Heart left ventricle (tissue), 16 donors: ENCODE results near the gene SYNPO2. TPM values are rescaled to one million over a fixed set of nuclear protein-coding genes. Genes with fewer than 3 reads are reported as not detected.

Experiments
- ATAC-seq, 4 donors: fragments of 200-7000 bp; cut with Tn5 transposase; one replicate each; pipeline ENCODE4 v1.9.1; 2020 to 2022; ENCODE audit warnings: moderate library complexity in 4 of 4, mild to moderate bottlenecking in 3 of 4, moderate number of reproducible peaks in 1 of 4
- DNase-seq, 5 donors: peaks; one replicate each; pipeline ENCODE4 v3.0.0-alpha.2; 2020
- H3K27ac ChIP-seq, 12 donors: fragments of 200-600 bp; sonication (generic) in 4 of 12; one replicate each; pipeline versions ENCODE4 v1.5.0 to v1.8.0; 2016 to 2022; ENCODE audit warnings: mild to moderate bottlenecking in 2 of 12
- H3K27me3 ChIP-seq, 9 donors: fragments of 200-600 bp; sonication (generic) in 2 of 9; one replicate each; pipeline versions ENCODE4 v1.5.1 to v1.8.0; 2016 to 2022; ENCODE audit warnings: mild to moderate bottlenecking in 3 of 9
- H3K36me3 ChIP-seq, 9 donors: fragments of 200-600 bp; sonication (generic) in 2 of 9; one replicate each; pipeline versions ENCODE4 v1.5.0 to v1.8.0; 2018 to 2022; ENCODE audit warnings: mild to moderate bottlenecking in 2 of 9
- H3K4me1 ChIP-seq, 12 donors: fragments of 200-600 bp; sonication (generic) in 4 of 12; one replicate each; pipeline versions ENCODE4 v1.5.0 to v1.8.0; 2016 to 2022; ENCODE audit warnings: mild to moderate bottlenecking in 3 of 12
- H3K4me3 ChIP-seq, 12 donors: fragments of 200-600 bp; sonication (generic) in 4 of 12; one replicate each; pipeline versions ENCODE4 v1.5.0 to v1.8.0; 2017 to 2022; ENCODE audit warnings: mild to moderate bottlenecking in 9 of 12, moderate library complexity in 4 of 12
- H3K9me3 ChIP-seq, 12 donors: fragments of 200-600 bp; sonication (generic) in 4 of 12; one replicate each; pipeline versions ENCODE4 v1.5.0 to v1.8.0; 2016 to 2022; ENCODE audit warnings: mild to moderate bottlenecking in 1 of 12
- POLR2A ChIP-seq, 2 donors: fragments of 450-650 bp; IDR thresholded peaks; one replicate each; pipeline ENCODE4 v1.6.1; 2017; ENCODE audit warnings: antibody characterized with exemption in 2 of 2, mild to moderate bottlenecking in 2 of 2, moderate library complexity in 2 of 2
- WGBS, 4 donors: extraction: QIAGEN DNeasy Blood & Tissue Kit in 2 of 4; methylation state at CpG; one replicate each; pipeline versions ENCODE4 v1.1.5 to v1.1.7; 2013 to 2018; 5-methylcytosine and 5-hydroxymethylcytosine counted together
- intact Hi-C, 10 donors: fragments of 100-400 bp; cut with DNase I; formaldehyde crosslinking; loops; one replicate each; pipeline versions ENCODE4 v1.11.1 to v1.14.2; 2022
- polyA plus RNA-seq, 2 donors: library from polyadenylated mRNA; stranded (reverse); fragments of 200-250 nt; gene quantifications; one replicate each; pipeline ENCODE4 v1.2.3, GENCODE V29; 2013
- total RNA-seq, 9 donors: library from RNA; depleted of rRNA in 2 of 9; stranded (reverse); fragments of >200 nt in 2 of 9; fragmentation: NEBNext Ultra II Directional in 3 of 9; extraction: Animal tissue kit (Norgen Biotek cat#: 25700) in 3 of 9; gene quantifications; one replicate each; pipeline versions ENCODE4 v1.1.0 to v1.2.4, GENCODE V29; 2016 to 2023
- TF ChIP-seq, protein P1 (sequence below), 12 donors: fragments of 200-600 bp; sonication (generic) in 4 of 12; IDR thresholded peaks; one replicate each; pipeline versions ENCODE4 v1.5.0 to v1.8.0; 2018 to 2022; ENCODE audit warnings: antibody characterized with exemption in 12 of 12, mild to moderate bottlenecking in 5 of 12
- donor health status: ischemic (EF 13 %, LVEDD 7.1; RV severe dilation, severe dysfunction).
- donor health status: healthy with polysubstance abuse.
- donor health status: DM: no; HTN: yes; CAD: no.
- donor health status: DM: no; HTN: no; CAD: no.
- donor health status: ischemic (EF 25% LVEDD 6.9; RV normal size, moderate dysfunction).
- donor health status: ischemic (EF 25% LVEDD 5.7; RV mildly dilated, moderate dysfunction).
- donor health status: healthy.
- donor health status: DM: yes; HTN: yes; CAD: no.
- donor health status: ischemic (EF 35%, LVEDD 5.7; RV mildly dilated, moderate dysfunction).
- donor health status: nonischemic (EF 11% LVEDD 7.7; RV severe dilation, severe dysfunction).
- donor health status: DM: yes; HTN: yes; CAD: no.
- donor health status: PGD.
- donor health status: ischemic (EF 29% LVEDD 5.4; RV normal size, mild dysfunction).
- donor health status: nonischemic (EF 23%, LVEDD 6.1; RV moderate dilation, normal function).

Gene SYNPO2
- total and polyA plus RNA-seq, 11 donors = 31.2 to 290 (median 231) TPM

DNA sequence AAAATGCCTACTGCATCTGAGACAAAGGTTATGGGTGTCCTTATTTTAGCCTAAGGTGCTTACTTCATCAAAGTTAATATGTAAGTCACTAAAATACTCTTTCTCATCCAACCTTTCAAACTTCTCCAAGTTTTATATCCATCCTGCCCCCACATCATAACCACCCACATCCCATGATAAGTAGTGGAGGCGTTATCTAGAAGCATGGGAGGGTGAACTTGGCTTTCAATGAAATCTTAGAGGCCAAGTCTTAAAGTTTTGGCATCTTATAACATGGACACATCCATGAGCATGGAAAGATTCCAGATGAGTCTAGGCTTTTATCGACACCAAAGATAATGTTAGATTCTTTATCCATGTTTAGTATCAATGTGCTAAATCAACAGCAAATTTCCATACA lies 29.9 kb upstream of the SYNPO2 start:
- no peaks in the 10 kb centered on the region for H3K27me3 ChIP-seq
- H3K4me1 ChIP-seq = no peaks in the 10 kb centered on the region
- no peaks in the 10 kb centered on the region for H3K9me3 ChIP-seq
- TF ChIP-seq, protein P1, sequence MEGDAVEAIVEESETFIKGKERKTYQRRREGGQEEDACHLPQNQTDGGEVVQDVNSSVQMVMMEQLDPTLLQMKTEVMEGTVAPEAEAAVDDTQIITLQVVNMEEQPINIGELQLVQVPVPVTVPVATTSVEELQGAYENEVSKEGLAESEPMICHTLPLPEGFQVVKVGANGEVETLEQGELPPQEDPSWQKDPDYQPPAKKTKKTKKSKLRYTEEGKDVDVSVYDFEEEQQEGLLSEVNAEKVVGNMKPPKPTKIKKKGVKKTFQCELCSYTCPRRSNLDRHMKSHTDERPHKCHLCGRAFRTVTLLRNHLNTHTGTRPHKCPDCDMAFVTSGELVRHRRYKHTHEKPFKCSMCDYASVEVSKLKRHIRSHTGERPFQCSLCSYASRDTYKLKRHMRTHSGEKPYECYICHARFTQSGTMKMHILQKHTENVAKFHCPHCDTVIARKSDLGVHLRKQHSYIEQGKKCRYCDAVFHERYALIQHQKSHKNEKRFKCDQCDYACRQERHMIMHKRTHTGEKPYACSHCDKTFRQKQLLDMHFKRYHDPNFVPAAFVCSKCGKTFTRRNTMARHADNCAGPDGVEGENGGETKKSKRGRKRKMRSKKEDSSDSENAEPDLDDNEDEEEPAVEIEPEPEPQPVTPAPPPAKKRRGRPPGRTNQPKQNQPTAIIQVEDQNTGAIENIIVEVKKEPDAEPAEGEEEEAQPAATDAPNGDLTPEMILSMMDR (IDR thresholded peaks at IDR 0.05) = no peak
- no peak for TF ChIP-seq POLR2A (IDR thresholded peaks at IDR 0.05)
- no peak overlapping the region for H3K4me3 ChIP-seq
- ATAC-seq (no peak), DNase-seq (no peak)
- H3K36me3 ChIP-seq = no peaks in the 10 kb centered on the region
- 78 to 87% (median 79%) methylated on average over 2 of the region's 2 CpGs for WGBS, 4 donors
- no peak overlapping the region for H3K27ac ChIP-seq
- intact Hi-C loops = no loop called here

DNA sequence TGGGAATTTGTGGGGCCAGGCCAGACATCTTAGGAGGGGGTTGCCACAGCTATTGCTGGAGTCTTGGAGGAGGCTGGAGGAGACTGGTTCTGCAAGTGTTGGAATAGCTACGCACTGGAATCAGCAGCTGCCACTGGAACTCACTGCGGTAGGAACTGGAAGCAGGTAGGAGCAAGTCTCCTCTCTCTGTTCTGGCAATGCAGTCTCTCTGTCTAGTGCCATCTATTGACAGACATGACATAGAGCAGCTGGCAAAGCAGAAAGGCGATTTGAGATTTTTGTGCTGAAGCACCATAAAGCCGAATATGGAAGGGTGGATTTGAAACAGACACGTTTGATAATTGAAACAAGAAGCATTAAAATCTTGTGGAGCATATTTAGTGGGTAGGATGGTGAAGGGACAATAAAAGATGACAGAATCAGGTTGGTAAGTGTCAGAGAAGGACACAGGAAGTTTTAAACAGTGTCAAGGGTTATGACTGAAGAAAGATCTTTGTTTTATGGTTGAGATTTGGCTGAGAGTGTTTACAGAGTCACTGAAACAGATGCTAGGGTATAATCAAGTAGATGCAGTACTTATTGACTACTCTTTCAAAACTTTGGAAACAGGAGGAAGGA lies 23.5 kb upstream of the SYNPO2 start:
- intact Hi-C loops = no loop called here

DNA sequence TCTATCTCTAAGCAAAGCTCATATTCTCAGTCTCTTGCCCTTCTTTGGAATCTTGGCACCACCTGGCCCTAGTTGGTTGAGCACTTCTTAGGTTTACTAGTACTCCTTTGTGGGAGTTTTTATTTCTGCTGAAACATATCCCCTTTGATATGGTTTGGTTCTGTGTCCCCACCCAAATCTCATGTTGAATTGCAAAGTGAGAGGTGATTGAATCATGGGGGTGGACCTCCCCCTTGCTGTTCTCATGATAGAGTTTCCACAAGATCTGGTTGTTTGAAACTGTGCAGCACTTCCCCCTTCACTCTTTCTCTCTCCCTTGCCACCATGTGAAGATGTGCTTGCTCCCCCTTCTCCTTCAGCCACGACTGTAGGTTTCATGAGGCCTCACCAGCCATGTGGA lies 22.2 kb upstream of the SYNPO2 start:
- H3K4me1 ChIP-seq = peaks cover 0 to 22% (median 14%) of the 10 kb centered on the region in 12 donors
- H3K4me3 ChIP-seq = no peak overlapping the region
- H3K27ac ChIP-seq = no peak overlapping the region
- DNase-seq (no peak), ATAC-seq (no peak)
- no peaks in the 10 kb centered on the region for H3K27me3 ChIP-seq
- H3K9me3 ChIP-seq = no peaks in the 10 kb centered on the region
- H3K36me3 ChIP-seq = no peaks in the 10 kb centered on the region
- 88 to 94% (median 92%) methylated on average over 1 of the region's 1 CpG for WGBS, 4 donors
- intact Hi-C loops = no loop called here
- TF ChIP-seq POLR2A (IDR thresholded peaks at IDR 0.05) = no peak
- TF ChIP-seq, protein P1 (IDR thresholded peaks at IDR 0.05) = no peak

More for the DNA sequence above, 23.5 kb upstream of the SYNPO2 start:
- peaks cover 0 to 15% (median 8%) of the 10 kb centered on the region in 12 donors for H3K4me1 ChIP-seq
- no peak overlapping the region for H3K4me3 ChIP-seq
- ATAC-seq = peak; percentile 49 to 89 (median 84)
- DNase-seq = peak in 2 of 5 donors; percentile 21 to 27
- no peaks in the 10 kb centered on the region for H3K9me3 ChIP-seq
- no peaks in the 10 kb centered on the region for H3K27me3 ChIP-seq
- TF ChIP-seq POLR2A (IDR thresholded peaks at IDR 0.05) = no peak
- TF ChIP-seq, protein P1 (IDR thresholded peaks at IDR 0.05) = peak; percentile 37 to 74 (median 61)
- H3K36me3 ChIP-seq = no peaks in the 10 kb centered on the region
- peak overlapping the region in 2 of 12 donors; percentile 10 to 21 for H3K27ac ChIP-seq
- WGBS, 4 donors = 11 to 19% (median 14%) methylated on average over 5 of the region's 5 CpGs

DNA sequence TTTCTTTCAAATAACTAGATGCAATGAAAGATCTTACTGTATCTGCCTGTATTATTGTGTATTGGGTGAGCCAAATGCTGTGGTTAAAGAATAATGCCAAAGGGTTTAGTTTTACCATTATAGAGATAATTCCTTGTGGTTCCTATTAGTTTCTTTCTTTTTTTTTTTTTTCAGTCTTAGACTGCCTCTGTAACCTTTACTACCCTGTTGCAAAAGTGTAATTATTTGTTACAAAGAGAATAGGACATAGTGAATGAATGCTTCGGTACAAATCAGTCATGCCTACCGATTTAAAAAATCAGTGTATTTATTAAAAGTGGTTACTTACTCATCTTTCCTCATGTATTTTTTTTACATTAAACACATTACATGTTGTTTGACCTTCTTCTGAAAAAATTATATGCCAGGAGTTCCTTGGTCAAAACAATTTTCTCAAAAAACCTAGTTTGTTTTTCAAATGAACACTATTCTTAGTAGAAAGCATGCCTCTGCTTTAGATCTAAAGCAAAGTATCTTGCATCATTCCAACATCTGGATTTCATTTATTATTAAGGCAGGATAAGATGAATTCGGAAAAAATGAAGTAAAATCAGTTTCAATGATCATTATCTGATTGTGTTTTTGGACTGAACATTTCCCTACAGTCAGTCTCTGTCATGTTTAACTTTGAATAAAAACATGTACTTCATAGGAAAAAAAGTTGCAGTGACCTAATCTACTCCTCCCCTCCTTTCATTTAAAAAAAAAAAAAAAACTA lies 21.2 kb upstream of the SYNPO2 start:
- 75 to 90% (median 89%) methylated on average over 3 of the region's 3 CpGs for WGBS, 4 donors
- Histone ChIP-seq H3K4me1 (peaks cover 0 to 22% (median 14%) of the 10 kb centered on the region in 12 donors), H3K36me3 (no peaks in the 10 kb centered on the region), H3K4me3 (no peak overlapping the region), H3K27me3 (no peaks in the 10 kb centered on the region), H3K9me3 (no peaks in the 10 kb centered on the region), H3K27ac (no peak overlapping the region)
- DNase-seq = no peak
- intact Hi-C loops = no loop called here
- ATAC-seq = no peak
- no peak for TF ChIP-seq POLR2A (IDR thresholded peaks at IDR 0.05)
- TF ChIP-seq, protein P1 (IDR thresholded peaks at IDR 0.05) = no peak
